ENCODE results near the gene MAB21L2. TPM values are rescaled to one million over a fixed set of nuclear protein-coding genes. Genes with fewer than 3 reads are reported as not detected.

Gene MAB21L2
- total RNA-seq, 1 donor from 2014 or later, result 38.3 TPM

GRCh38 chr4:150540536-150540935, 41.4 kb upstream of the MAB21L2 start:
- H3K4me1 ChIP-seq, result peaks cover 70% of the 10 kb centered on the region
- no peaks in the 10 kb centered on the region for H4K20me1 ChIP-seq (ENCODE audit: low read depth)
- H3K79me2 ChIP-seq (ENCODE audit: low read depth), result peaks cover 52% of the 10 kb centered on the region
- H2AFZ ChIP-seq (replicated peaks), result no peak overlapping the region
- peaks cover 6% of the 10 kb centered on the region for H3K36me3 Mint-ChIP-seq
- H3K4me1 Mint-ChIP-seq, result peaks cover 20% of the 10 kb centered on the region
- peaks cover 10% of the 10 kb centered on the region for H3K9me3 Mint-ChIP-seq
- peak overlapping the region; percentile 61 for H3K4me2 ChIP-seq
- H3K4me3 ChIP-seq, result no peak overlapping the region
- no peaks in the 10 kb centered on the region for H3K27me3 ChIP-seq
- TF ChIP-seq, protein P1, sequence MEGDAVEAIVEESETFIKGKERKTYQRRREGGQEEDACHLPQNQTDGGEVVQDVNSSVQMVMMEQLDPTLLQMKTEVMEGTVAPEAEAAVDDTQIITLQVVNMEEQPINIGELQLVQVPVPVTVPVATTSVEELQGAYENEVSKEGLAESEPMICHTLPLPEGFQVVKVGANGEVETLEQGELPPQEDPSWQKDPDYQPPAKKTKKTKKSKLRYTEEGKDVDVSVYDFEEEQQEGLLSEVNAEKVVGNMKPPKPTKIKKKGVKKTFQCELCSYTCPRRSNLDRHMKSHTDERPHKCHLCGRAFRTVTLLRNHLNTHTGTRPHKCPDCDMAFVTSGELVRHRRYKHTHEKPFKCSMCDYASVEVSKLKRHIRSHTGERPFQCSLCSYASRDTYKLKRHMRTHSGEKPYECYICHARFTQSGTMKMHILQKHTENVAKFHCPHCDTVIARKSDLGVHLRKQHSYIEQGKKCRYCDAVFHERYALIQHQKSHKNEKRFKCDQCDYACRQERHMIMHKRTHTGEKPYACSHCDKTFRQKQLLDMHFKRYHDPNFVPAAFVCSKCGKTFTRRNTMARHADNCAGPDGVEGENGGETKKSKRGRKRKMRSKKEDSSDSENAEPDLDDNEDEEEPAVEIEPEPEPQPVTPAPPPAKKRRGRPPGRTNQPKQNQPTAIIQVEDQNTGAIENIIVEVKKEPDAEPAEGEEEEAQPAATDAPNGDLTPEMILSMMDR (IDR thresholded peaks at IDR 0.05), result no peak
- TF ChIP-seq EZH2phosphoT487 (IDR thresholded peaks at IDR 0.05) (no peak), EZH2 (IDR thresholded peaks at IDR 0.05) (no peak)
- H3K9me3 ChIP-seq (ENCODE audit: low read depth), result no peaks in the 10 kb centered on the region
- H3K27ac Mint-ChIP-seq, result no peak overlapping the region
- no peaks in the 10 kb centered on the region for H3K27me3 Mint-ChIP-seq (ENCODE audit: insufficient read depth, low read depth)
- peaks cover 39% of the 10 kb centered on the region for H3F3A ChIP-seq (ENCODE audit: low read depth)
- H3K4me3 Mint-ChIP-seq, result no peak overlapping the region
- no peaks in the 10 kb centered on the region for H3K36me3 ChIP-seq
- no peak for DNase-seq (ENCODE audit: low spot score)
- no peak overlapping the region for H3K9ac ChIP-seq
- peak overlapping the region; percentile 89 for H3K27ac ChIP-seq

- H3K9me3 Mint-ChIP-seq, result peaks cover 10% of the 10 kb centered on the region
- H2AFZ ChIP-seq (replicated peaks), result no peak overlapping the region
- peaks cover 23% of the 10 kb centered on the region for H3K4me1 Mint-ChIP-seq
- H3K36me3 ChIP-seq, result no peaks in the 10 kb centered on the region
- peaks cover 52% of the 10 kb centered on the region for H3K79me2 ChIP-seq (ENCODE audit: low read depth)
- peaks cover 6% of the 10 kb centered on the region for H3K36me3 Mint-ChIP-seq
- no peaks in the 10 kb centered on the region for H3K27me3 ChIP-seq
- H3K9me3 ChIP-seq (ENCODE audit: low read depth), result no peaks in the 10 kb centered on the region
- peak overlapping the region; percentile 61 for H3K4me2 ChIP-seq
- TF ChIP-seq, protein P1 (IDR thresholded peaks at IDR 0.05), result no peak
- no peak for TF ChIP-seq EZH2 (IDR thresholded peaks at IDR 0.05)
- no peak for TF ChIP-seq EZH2phosphoT487 (IDR thresholded peaks at IDR 0.05)
- H4K20me1 ChIP-seq (ENCODE audit: low read depth), result no peaks in the 10 kb centered on the region
- peak overlapping the region; percentile 10 for H3K4me3 ChIP-seq
- H3K4me1 ChIP-seq, result peaks cover 75% of the 10 kb centered on the region
- H3K27me3 Mint-ChIP-seq (ENCODE audit: insufficient read depth, low read depth), result no peaks in the 10 kb centered on the region
- peak; percentile 47 for DNase-seq (ENCODE audit: low spot score)
- peak overlapping the region; percentile 89 for H3K27ac ChIP-seq
- H3F3A ChIP-seq (ENCODE audit: low read depth), result peaks cover 44% of the 10 kb centered on the region
- H3K4me3 Mint-ChIP-seq, result no peak overlapping the region
- peak overlapping the region; percentile 65 for H3K27ac Mint-ChIP-seq
- no peak overlapping the region for H3K9ac ChIP-seq
These were observed 41.0 kb upstream of the MAB21L2 start for GRCh38 chr4:150540959-150541360.

- Histone ChIP-seq H4K20me1 (ENCODE audit: low read depth) (no peaks in the 10 kb centered on the region), H3K4me1 (peaks cover 79% of the 10 kb centered on the region), H3K4me2 (peak overlapping the region; percentile 61), H3K9ac (no peak overlapping the region), H3K79me2 (ENCODE audit: low read depth) (peaks cover 46% of the 10 kb centered on the region), H3K27ac (peak overlapping the region; percentile 89), H3K36me3 (no peaks in the 10 kb centered on the region), H3K9me3 (ENCODE audit: low read depth) (no peaks in the 10 kb centered on the region), H3K27me3 (no peaks in the 10 kb centered on the region), H3K4me3 (no peak overlapping the region), H2AFZ (replicated peaks) (no peak overlapping the region), H3F3A (ENCODE audit: low read depth) (peaks cover 51% of the 10 kb centered on the region)
- Mint-ChIP-seq H3K9me3 (peaks cover 8% of the 10 kb centered on the region), H3K27me3 (ENCODE audit: insufficient read depth, low read depth) (no peaks in the 10 kb centered on the region), H3K36me3 (peaks cover 6% of the 10 kb centered on the region), H3K4me3 (no peak overlapping the region), H3K27ac (no peak overlapping the region), H3K4me1 (peaks cover 29% of the 10 kb centered on the region)
- TF ChIP-seq EZH2 (IDR thresholded peaks at IDR 0.05) (no peak), EZH2phosphoT487 (IDR thresholded peaks at IDR 0.05) (no peak)
- TF ChIP-seq, protein P1 (IDR thresholded peaks at IDR 0.05), result no peak
- DNase-seq (ENCODE audit: low spot score), result no peak
These were observed 40.3 kb upstream of the MAB21L2 start for GRCh38 chr4:150541681-150542080.
